Kidney glomerular epithelial cell (primary cell): ENCODE data around the gene TMEM107.
A peak's percentile ranks its signal among the peaks of the same experiment; 100 is the strongest.

Source experiments
- DNase-seq: peaks from one replicate; lab custom pipeline; 2025; lab: John Stamatoyannopoulos, UW

Gene TMEM107

DNA sequence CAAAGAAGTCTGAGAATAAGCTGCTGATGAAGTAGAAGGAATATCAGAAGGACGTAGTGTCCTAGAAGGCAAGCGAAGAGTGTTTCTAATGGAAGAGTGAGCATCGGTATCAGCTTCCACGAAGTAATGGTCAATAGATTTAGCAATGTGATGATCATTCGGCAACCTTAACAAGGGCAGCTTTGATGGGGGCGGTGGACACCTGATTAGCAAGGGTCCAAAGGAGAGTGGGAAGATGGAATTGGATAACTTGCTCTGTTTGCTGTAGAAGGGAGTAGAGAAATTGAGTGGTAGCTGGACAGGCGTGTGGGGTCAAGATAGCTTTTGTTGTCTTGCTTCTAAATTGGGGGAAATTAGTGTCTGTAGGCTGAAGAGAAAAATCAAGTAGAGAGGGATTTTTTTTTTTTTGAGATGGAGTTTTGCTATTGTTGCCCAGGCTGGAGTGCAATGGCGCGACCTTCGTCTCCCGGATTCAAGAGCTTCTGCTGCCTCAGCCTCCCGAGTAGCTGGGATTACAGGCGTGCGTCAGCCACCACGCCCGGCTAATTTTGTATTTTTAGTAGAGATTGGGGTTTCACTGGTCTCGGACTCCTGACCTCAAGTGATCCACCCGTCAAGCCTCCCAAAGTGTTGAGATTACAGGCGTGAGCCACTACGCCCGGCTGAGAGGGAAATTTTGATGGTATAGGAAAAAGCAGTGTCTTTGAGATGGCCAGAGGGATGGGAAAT lies 38.4 kb downstream of the TMEM107 start:
- no peak for DNase-seq

DNA sequence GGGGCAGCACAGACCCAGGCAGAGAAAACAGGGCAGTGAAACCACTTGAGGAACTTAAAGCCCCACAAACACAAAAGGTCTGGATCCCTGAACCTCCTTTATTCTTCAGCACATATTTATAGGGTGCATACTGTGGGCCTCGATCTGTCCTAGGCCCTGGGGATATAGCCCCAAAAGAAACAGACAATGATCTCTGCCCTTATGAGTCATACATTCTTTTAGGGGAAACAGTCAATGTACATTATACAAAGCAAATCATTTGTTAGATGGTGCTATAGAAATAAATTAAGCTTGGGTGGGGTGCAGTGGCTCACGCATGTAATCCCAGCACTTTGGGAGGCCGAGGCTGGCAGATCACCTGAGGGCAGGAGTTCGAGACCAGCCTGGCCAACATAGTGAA lies 42.2 kb downstream of the TMEM107 start:
- DNase-seq: no peak

DNA sequence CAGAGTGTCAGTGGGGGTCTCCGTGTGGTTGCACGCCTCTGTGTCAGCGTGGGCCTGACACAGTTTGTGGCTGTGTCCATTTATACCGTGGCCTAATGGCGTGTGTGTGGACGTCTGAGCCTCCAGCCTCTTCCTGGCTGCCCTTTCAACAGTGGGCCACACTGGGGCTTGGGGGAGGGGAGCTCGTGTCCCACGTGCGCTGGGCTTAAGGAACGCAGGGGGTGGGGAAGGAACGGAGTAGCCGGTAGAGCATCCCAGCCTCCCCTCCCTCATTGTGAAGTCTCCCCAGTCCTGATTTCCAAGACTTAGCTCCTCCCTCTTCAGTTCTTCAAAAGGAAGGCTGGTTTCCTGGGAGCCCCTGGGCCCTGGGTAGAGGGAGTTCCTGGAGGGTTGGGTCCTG lies 42.8 kb downstream of the TMEM107 start:
- no peak for DNase-seq

- no peak for DNase-seq
These were observed 44.2 kb downstream of the TMEM107 start for GRCh38 chr17:8131844-8132441.

- no peak for DNase-seq
These were observed 47.9 kb downstream of the TMEM107 start for GRCh38 chr17:8128125-8128784.

- peak; percentile 42 for DNase-seq
These were observed 49.6 kb downstream of the TMEM107 start for GRCh38 chr17:8126491-8127066.

DNA sequence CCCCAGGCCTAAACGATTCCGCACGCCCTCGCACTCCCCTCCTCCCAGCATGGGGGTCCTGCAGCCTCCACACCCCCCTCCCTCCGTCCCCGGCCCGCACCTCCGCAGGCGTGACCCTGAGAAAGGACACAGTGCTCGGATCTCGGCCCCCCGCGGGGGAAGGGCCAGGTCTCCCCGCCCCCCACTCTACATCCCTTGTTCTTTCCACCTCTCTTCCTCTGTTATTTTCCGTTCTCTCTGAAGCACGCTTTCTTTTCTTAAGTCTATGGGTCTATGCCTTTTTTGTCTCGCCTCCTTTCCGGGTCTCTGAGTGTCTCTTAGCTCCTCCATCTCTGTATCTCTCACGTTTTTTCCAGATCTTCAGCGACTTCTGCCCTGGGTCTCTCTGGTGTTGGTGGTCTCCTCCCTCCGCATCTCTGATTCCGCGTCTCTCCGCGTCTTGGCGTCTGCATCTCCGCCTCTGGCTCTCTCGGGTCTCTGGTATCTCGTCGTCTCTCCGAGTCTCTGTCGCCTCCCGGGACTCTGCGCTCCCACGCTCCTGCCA lies 50.2 kb downstream of the TMEM107 start:
- no peak for DNase-seq

- DNase-seq: peak; percentile 52
These were observed 50.8 kb downstream of the TMEM107 start for GRCh38 chr17:8125154-8125946.

DNA sequence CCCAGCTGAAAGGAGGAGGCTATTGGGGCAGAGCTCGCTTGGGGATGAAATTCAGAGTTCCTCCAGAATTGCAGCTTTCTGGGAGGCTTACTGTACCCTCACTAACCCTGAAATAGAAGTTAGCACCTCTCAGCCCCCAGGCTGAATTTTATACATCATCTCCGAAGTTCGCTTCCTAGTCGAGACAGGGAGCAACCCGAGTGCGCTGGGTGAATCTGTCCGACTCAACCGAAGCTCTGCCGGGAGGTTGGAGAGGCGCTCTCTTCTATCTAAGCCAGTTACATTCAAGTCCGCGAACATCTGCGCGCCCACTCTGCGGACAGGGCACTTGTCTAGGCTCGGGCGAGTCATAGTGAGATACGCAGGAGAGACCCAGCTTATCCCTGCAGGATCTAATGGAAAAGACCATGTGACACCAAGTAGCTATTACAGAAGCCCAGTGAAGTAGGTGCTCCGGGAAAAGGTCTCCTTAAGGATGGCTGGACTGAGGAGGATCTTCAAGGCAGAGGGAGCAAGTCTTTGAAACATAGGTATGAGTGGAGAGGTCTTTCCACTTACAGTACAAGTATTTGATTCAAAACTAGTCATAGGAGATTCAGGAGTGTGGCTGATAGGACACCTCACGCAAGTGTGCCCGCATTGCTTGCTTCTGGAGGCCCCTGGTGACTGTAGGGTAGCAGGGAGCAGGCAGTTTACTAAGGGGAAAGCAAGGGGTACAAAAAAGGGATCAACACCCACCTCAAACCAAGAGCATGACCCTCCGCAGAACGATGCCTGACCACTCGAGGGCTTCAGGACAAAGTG lies 51.6 kb downstream of the TMEM107 start:
- no peak for DNase-seq

DNA sequence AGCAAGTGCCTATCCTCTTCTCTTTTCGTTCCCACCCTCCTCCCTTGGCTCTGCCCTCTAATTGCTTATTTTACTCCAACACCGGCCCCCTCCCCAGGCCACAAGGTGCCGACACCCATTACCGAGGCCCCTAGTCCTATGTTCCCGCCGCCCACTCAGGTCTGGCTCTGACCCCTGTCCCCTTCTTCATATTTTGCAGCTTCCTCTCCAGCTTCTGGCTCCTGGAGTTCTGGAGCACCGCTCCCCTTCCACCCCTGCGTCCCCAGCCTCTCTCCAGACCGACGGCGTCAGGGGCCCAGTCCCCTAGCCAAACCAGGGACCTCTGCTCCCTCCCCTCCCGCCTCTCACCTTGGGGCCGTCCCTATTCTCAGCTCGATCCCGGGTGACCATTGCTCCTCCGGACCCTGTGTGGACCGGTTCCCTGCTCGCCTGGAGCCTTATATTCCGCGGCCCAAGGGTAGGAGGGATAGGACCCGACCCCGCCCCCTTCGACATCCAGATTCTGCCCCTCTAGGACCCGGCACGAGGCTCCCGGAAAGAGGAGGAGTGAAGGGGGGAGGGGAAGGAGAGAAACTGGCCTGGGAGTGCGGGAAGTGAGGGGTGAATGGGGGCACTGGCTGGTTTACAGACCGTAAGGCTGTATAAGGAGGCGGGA lies 52.4 kb downstream of the TMEM107 start, which contains the start of gene HES7:
Gene HES7 (minus strand): TSS at position 412 of the 655 bp plus-strand sequence. CDS start 22 bp downstream, at position 390.
- no peak for DNase-seq

DNA sequence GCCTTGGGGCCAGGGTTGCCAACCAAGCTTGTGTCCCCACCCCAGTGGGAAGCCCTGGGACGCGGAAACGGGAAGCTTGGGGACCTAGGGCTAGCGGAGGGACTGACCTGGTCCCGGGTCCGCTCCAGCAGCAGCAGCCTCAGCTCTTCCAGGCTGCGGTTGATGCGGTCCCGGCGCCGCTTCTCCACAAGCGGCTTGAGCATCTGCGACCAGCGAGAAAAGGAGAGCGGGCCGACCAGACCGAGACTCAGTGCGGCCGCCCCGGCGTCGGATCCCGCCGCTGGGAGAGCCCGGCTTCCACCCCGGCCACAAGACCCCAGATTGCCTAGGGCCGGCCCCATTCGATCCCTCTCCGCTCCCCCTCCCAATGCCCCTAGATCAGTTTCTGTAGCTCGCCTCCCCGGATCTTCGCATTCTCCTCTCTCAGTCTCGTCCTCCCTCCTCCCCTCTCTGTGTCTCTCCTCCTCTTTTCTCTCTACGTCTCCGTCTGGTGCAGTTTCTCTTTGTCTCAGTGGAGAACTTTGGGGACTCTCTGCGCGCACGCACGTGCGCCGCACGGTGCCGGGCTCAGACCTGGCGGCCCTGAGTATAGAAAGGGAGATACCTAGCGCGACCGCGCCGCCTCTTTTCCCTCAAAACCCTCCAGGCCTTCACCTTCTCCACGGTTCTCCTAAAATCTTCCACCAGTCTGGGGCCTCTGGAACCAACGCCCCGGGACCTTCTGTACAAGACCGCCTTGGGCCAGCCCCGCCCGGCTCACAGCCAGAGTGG lies 53.1 kb downstream of the TMEM107 start:
- DNase-seq: no peak
